GM20431 (cell line): ENCODE data around the gene CCDC54.

Experiments
- in situ Hi-C: fragments of 300-500 bp; cut with MseI, MboI; formaldehyde crosslinking; loops from one replicate; pipeline ENCODE4 v1.15.0; 2020; ENCODE audit warnings: low sequenced_read_pairs; ENCODE audit not compliant: unreplicated experiment

The CCDC54 gene

GRCh38 chr3:107387555-107387954, 10.3 kb downstream of the CCDC54 start:
- in situ Hi-C loops = no loop called here

DNA sequence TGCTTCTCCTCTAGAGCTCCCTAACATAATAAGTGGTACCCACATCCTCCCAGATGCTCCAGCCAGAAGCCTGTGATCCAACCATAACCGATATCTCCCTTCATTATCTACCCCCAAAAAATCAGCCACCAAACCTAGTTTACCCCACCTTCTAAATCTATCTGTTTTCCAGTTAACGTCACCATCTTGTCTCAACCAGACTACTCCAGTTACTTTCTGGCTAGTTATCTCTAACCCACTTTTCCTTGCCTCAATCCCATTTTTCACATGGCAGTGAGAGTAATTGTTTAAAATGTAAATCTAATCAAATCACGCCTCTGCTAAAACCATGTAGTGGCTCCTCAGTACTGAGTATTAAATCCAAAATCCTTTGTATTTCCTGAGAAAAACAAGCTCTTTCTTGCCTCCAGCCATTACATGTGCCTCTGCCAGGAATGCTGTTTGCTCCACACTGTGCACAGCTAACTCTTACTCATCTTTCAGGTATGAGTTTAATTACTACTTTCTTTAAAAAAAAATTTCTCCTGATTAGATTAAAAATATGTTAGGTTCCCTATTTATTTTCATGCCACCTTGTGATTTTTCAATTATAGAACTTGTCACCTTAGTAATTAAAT, 15.4 kb downstream of the CCDC54 start:
- in situ Hi-C loops = no loop called here

- in situ Hi-C loops = no loop called here
Observed at GRCh38 chr3:107394502-107394901, 17.3 kb downstream of the CCDC54 start.

- in situ Hi-C loops = no loop called here
Observed at GRCh38 chr3:107395066-107395465, 17.8 kb downstream of the CCDC54 start.

DNA sequence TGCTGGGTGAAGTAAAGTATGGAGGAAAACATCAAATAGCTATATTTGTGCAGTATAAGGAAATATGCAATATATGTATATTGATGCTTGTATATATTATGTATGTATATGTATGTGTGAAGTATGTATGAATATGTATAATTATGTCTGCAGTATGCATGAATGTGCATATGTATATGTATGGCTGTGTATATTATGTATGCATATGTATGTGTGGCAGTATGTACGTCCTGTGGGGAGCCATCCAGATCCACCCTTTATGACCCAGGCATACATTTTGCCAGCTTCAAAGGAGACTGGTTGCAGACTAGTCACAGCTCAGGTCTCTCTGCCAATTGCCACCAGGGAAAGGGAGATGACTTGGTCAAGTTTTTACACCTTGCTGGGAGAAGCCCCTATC, 24.1 kb downstream of the CCDC54 start:
- in situ Hi-C loops = no loop called here

GRCh38 chr3:107402214-107402613, 25.0 kb downstream of the CCDC54 start:
- in situ Hi-C loops = no loop called here

- in situ Hi-C loops = no loop called here
Observed at GRCh38 chr3:107404727-107405469, 27.7 kb downstream of the CCDC54 start.

GRCh38 chr3:107407355-107407754, 30.1 kb downstream of the CCDC54 start:
- in situ Hi-C loops = no loop called here

DNA sequence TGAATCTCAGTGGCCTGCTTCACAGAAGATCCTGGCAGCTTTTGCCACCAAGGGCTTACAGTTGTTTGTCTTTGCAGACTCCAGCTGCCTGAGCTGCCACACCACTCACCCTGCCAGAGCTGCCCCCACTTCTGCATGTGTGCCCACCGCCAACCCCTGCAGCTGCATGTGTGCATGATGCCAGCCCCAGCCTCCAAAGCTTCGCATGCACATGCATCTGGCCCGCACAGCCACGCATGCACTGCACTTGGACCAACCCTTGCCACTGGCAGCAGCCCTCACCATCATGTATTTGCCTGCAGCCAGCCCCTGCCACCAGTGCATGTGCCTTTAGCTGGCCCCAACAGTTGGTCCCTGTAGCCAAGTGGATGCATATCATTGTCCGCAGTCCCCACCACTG, 31.3 kb downstream of the CCDC54 start:
- in situ Hi-C loops = no loop called here

GRCh38 chr3:107409365-107409764, 32.1 kb downstream of the CCDC54 start:
- in situ Hi-C loops = no loop called here

- in situ Hi-C loops = no loop called here
Observed at GRCh38 chr3:107410606-107411005, 33.4 kb downstream of the CCDC54 start.

GRCh38 chr3:107411056-107411455, 33.8 kb downstream of the CCDC54 start:
- in situ Hi-C loops = no loop called here

DNA sequence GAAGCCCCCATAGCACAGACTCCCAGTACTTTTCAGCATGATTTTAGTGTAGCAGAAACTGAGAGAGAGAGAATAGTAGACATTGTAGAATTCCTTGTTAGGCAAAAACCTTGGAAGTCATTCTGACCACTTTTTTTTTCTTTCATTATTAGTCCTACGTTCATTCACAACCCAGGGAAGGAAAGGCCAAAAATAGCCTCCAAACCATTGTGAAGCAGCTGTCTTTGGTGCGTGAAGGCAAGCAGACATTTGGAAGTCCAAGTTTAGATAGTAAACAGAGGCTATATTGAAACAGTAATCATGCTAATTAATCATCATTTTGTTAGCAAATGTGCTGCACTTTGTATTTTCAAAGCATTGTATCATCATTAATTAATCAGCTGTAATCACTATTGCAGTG, 34.5 kb downstream of the CCDC54 start:
- in situ Hi-C loops = no loop called here

GRCh38 chr3:107412376-107412775, 35.1 kb downstream of the CCDC54 start:
- in situ Hi-C loops = no loop called here

DNA sequence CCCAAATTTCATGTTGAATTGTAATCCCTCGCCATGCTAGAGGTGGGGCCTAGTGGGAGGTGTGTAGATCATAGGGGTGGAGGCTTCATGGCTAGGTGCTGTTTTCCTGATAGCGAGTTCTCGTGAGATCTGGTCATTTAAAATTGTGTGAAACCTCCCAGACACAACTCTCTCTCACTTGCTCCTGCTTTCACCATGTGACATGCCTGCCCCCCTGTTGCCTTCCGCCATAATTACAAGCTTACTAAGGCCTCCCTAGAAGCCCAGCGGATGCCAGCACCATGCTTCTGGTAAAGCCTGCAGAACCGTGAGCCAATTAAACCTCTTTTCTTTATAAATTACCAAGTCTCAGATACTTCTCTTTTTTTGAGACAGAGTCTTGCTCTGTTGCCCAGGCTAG, 36.0 kb downstream of the CCDC54 start:
- in situ Hi-C loops = no loop called here

GRCh38 chr3:107414325-107414964, 37.2 kb downstream of the CCDC54 start:
- in situ Hi-C loops = no loop called here

DNA sequence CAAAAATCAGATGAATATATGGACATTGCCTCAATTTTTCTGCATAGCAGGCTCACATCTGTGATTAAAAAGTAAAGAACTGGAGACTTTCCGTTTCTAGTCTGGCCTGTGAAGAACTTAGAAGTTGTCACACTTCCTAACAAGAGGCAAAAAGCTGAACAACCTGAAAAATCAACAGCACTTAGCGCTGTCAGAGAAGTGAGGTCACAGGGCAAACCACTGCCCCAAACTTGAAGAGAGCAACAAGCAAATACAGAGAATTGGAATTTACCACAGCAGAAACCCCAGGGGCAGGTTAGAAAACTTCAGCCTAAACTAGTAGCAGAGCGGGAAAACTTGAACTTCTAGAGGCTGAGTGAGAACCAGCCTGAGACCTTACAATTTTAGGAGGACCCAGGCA, 38.9 kb downstream of the CCDC54 start:
- in situ Hi-C loops = no loop called here

DNA sequence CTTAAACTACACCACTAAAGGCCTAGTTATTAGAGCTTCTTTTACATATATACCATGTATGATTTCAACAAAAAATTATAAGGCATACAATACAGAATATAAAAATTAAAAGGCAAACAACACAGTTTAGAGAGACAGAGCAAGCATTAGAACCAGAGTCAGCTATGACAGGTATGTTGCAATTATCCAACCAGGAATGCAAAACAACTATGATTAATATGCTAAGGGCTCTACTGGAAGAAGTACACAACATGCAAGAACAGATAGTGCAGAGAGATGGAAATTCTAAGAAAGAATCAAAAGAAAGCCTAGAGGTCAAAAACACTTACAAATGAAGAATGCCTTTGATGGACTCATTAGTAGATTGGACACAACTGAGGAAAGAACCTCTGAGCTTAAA, 39.6 kb downstream of the CCDC54 start:
- in situ Hi-C loops = no loop called here

GRCh38 chr3:107421170-107421792, 44.0 kb downstream of the CCDC54 start:
- in situ Hi-C loops = no loop called here

- in situ Hi-C loops = no loop called here
Observed at GRCh38 chr3:107421881-107422280, 44.6 kb downstream of the CCDC54 start.

DNA sequence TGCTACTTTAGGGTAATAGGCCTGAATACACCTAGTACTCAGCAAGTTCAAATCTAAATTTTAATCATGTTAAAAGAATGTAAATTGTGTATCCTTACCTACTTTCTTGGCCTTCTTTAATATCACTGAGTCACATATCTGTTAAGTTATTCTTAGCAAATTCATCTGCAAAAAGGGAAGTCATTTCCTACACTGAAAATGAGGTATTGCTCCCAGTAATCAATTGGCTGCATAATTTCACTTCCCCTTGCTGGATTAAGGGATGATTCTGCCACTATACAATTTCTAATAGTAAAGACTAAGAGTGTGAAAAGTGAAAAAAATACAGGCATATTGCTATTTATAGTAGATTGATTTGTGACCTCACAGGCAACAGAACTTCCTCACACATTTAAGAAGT, 47.8 kb downstream of the CCDC54 start:
- in situ Hi-C loops = loop anchor here (25.0 kb wide), 1 partner anchor 163 kb away; no protein-coding TSS in a partner anchor
